HG03469 (cell line): ENCODE data around the gene CABP7.
"Not testable (repeated sequence)": the region's sequence is repeated elsewhere in the genome, so short reads cannot be mapped to it uniquely, and the experiment has no call there.

Source experiments
- ATAC-seq: cut with Tn5 transposase; IDR thresholded peaks from one replicate; pipeline ENCODE4 v1.9.1; 2021; ENCODE audit warnings: mild to moderate bottlenecking, moderate library complexity, moderate number of reproducible peaks; ENCODE audit not compliant: unreplicated experiment

CABP7 gene

DNA sequence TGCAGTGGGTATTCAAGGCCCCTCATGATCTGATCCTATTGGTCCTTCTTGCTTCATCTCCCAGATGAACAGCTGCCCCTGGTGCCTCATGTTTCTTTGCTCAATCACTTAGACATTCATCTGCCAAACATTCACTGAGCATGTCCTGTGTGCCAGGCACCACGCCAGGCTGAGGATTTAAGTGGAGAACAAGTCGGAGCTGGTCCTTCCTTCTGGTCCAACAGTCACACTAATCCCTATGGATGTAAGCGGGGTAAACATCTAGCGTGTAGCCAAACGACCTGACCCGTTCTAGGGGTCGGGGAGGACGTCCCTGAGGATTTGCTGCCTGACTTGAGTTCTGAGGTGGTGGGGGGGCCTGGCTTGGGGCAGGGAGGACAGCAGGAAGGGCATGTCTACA lies 25.1 kb downstream of the CABP7 start:
- ATAC-seq: no peak

DNA sequence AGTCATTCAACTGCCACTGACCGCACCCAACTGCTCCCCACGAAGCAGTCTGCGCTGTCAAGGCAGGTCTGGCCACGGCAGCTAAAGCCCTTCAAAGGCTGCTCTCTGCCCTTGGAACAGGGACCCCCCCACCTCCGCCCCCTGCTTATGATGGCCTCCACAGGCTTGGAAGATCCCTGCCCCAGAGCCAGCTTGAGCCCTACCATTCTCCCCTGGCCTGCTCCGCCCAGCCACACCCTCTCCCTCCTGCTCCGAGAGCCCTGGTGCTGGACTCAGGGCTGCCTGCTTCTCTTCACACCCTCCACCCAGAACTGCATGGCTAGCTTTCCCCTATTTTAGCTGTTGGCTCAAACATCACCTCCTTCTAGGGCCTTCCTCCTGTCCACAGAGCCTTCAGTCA lies 28.0 kb downstream of the CABP7 start:
- no peak for ATAC-seq

DNA sequence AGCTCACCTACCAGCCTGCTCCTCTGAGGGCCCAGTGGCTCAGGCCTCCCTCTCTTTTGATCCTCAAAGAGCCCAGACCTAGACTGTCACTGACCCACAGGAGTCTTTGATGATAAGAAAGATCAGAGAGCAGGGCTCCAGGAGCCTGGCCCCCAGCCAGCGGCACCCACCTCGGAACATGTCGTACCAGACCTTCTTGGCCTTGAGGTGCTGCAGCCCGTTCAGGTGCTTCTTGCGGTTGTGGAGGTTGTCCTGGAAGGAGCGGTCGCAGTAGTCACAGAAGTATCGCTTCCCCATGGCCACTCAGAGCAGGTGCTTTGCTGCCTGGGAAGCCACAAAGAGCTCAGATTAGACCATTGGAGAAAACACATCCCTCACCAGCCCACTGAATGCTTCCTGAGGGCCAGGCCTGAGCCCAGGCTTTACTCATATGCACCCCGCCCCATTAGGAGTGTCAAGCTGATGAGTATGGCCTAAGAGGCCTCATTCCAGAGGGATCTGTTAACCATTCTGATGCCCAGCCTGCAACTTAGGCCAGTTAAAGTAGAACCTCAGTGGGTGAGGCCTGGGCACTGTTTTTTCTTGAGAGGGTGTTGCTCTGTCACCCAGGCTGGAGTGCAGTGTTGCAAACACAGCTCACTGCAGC lies 28.6 kb downstream of the CABP7 start:
- no peak for ATAC-seq

DNA sequence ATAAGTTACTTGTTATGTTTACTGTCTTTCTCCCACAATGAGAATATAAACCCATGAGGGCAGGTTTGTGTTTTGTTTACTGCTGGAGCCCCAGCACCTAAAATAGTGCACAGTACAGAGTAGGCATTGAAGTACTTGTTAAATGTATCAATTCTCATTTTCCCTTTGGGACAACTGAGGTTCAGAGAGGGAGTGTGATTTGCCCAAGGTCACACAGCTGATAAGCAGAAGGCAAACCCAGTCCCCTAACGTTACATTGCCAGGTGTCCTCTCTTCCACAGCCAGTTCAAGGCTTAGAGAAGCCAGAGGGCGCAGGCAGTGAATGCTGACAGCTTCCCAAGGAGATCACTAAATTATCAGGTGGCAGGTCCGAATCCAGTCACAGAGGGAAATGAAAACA lies 30.2 kb downstream of the CABP7 start:
- ATAC-seq: no peak

DNA sequence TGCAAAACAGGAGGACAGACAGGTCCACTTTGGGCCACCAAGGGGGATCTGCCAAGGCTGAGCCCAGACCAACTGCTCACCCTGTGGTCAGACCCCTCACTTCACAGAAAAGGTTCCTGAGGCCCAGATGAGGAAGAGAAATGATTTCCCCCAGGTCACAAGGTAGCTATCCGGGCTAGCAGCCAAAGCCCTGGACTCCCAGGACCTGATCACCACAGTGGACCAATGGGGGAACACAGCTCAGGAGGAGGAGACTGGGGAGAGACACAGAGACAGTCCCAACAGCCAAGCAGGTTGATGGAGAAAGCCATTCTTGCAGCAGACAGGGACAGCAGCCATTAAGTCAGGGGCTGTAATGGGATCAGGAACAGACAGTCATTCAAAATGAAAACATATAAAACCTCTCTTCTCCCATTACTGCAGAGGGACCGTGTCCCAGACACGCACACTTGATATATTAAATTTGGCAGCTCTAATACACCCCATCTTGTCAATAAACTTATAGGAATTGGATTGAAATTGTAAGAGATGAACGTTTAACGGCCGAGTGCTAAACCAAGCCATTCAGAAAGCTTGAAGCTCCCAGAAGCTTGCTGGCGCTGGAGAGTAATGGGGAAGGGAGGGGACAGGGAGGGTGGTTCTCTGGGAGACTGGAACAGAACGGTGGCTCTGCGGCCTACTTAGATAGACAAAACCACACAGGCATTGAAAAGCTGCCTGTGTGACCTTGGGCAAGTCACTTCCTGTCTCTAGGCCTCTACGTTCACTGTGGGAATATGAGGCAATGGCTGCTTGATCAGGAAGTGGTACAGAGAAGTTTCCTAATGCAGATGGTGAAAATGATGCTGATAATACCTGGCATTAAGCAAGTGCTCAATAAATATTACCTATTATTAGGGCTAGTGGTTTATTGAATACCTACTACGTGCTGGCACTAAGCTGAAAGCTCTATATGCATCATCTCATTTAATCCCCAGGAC lies 31.0 kb downstream of the CABP7 start:
- ATAC-seq: no peak

DNA sequence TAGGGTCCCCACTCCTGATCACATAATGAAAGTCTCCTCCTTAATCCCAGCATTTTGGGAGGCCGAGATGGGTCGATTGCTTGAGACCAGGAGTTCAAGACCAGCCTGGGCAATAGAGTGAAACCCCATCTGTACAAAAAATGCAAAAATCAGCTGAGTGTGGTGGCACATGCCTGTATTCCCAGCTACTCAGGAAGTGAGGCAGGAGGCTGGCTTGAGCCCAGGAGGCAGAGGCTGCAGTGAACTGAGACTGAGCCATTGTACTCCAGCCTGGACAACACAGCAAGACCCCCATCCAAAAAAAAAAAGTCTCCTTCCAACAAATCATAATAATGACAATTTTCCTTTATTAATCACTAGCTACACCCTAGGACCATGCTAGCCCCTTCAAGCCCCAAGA lies 31.9 kb downstream of the CABP7 start:
- ATAC-seq: no peak

DNA sequence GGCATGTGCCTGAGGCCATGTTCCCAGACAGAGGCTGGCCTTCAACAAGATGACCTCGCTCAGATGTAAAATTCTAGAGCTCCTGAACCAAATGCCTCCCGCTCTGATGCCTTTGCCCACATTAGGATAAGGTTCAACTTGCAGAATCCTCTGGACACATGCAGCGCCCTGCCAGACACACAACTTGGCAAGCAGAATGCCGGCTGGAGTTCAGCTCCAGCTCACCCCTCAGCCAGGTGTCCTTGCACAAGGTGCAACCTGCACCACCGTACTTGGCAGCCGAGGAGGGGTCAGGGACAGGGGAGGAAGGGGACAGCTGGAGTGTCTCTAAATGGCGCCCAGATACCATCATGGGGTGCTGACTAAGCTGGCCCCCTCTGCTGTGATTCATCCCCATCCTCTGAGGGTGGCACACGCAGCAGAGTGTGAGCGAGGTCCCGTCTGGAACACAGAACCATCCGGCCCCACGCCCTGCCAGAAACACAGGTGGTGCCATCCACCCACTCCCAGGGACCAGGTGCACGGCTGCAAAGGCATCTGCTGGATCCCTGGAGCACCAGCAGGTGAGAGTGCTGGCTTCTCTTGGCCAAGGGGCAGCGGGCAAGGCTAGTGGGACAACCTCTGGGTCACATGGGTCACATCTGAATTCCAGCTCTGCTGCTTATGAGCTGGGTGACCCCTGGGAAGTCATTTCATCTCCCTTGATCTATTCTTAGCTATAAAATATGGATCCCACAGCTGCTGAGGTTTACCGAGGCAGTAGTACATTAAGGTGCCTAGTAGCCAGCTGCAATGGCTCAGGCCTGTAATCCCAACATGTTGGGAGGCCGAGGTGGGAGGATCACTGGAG lies 34.2 kb downstream of the CABP7 start:
- ATAC-seq: no peak

DNA sequence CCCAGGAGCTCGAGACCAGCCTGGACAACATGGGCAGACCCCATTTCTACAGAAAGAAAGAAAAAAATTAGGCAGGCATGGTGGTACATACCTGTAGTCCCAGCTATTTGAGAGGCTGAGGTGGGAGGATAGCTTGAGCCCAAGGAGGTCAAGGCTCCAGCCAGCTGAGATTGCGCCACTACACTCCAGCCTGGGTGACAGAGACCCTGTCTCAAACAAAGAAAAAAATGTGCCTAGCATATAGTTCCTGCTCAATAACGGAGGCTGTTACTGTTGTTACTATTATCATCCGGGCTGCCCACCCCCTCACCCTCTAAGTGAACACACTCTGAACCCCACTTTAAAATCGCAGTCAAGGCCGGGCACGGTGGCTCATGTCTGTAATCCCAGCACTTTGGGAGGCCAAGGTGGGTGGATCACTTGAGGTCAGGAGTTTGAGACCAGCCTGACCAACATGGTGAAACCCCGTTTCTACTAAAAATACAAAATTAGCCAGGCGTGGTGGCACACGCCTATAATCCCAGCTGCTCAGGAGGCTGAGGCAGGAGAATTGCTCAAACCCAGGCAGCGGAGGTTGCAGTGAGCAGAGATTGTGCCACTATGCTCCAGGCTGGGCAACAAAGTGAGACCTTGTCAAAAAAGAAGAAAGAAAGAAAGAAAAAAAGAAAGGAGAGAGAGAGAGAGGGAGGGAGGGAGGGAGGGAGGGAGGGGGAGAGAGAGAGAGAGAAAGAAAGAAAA lies 35.0 kb downstream of the CABP7 start:
- ATAC-seq: not testable (repeated sequence)

DNA sequence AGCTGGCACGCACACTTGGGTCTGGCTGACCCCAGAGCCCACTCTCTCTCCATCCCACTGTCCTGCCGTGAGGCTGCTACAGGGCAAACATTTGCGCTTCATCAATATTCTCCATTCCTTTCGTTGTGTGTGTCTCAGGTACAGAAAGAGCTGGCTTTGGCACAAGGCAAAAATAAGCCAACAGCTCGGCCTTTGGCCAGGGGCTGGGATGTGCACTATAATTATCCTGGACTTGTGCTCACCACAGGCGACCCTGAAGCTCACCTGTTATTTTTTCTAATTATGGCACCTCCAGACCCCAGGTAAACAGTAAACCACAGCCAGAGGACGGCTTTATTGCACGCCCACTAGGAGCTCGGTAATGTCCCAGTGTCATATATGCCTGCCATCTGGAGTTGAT lies 36.1 kb downstream of the CABP7 start:
- no peak for ATAC-seq

DNA sequence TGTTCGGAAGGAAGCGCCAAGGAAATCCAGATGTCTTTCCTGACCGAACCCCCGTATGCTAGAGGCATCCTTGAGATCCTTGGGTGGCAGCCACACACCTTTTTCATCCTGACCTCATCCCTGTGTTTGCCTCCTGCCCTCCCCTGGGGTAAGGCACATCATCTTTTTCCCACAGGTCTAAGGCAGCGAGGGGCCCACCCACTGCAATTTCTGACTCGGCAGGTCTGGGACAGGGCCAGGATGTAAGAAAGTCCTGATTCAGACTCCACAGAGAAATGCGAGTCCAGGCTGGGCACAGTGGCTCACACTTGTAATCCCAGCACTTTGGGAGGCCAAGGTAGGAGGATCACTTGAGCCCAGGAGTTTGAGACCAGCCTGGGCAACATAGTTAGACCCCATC lies 36.5 kb downstream of the CABP7 start:
- no peak for ATAC-seq

DNA sequence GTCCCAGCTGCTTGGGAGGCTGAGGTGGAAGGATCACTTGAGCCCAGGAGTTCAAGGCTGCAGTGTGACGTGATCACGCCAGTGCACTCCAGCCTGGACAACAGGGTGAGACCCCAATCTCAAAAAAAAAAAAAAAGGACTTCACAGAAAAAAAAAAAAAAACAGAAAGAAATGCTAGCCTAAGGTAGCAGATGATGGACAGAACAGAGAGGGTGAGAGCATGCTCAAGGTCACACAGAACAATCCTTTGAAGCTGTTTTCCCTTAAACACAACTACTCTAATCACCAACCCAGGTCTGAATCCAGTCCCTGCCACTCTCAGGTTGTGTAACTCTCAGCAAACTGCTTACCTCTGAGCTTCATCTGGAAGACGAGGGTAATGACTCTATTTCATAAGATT lies 37.3 kb downstream of the CABP7 start:
- no peak for ATAC-seq

DNA sequence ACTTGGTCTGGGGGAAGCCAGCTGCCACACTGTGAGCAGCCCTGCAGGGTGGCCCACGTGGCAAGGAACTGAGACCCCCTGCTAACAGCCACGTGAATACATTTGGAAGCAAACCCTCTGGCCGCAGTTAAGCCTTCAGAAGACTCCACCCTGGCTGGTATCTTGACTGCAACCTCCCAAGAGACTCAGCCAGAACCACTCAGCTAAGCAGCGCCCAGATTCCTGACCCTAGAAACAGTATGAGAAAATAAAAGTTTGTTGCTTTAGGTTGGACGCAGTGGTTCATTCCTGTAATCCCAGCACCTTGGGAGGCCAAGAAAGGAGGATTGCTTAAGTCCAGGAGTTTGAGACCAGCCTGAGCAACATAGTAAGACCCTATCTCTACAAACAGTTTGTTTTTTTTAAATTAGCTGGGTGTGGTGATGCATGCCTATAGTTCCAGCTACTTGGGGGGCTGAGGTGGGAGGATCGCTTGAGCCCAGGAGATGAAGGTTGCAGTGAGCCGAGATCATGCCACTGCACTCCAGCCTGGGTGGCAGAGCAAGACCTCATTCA lies 38.3 kb downstream of the CABP7 start:
- ATAC-seq: no peak

DNA sequence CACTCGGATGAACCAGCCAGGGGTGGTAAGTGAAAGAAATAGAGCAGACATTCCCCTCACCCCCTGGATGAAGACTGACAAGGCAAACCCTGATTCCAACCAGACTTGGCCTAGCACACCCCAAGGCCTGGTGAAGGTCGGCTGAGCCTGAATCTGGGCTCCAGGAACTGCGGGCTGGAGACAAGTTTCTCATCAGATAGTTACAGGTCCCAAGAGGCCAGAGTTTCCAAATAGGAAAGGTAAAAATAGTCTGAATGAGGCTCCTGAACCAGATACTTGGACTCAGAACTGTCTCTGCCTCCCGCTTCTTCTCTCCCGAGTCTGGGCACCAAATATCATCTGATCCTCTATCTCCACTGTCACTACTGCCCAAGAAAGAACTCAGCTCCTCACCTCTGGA lies 39.2 kb downstream of the CABP7 start:
- no peak for ATAC-seq

DNA sequence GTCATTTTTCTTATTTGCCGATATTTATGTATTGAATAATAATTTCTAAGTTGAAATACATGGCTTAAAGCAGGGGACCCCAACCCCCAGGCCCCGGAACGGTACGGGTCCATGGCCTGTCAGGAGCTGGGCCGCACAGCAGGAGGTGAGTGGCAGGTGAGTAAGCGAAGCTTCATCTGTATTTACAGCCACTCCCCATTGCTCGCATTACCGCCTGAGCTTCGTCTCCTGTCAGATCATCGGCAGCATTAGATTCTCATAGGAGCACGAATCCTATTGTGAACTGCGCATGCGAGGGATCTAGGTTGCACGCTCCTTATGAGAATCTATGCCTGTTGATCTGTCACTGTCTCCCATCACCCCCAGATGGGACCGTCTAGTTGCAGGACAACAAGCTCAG lies 42.5 kb downstream of the CABP7 start:
- ATAC-seq: no peak

DNA sequence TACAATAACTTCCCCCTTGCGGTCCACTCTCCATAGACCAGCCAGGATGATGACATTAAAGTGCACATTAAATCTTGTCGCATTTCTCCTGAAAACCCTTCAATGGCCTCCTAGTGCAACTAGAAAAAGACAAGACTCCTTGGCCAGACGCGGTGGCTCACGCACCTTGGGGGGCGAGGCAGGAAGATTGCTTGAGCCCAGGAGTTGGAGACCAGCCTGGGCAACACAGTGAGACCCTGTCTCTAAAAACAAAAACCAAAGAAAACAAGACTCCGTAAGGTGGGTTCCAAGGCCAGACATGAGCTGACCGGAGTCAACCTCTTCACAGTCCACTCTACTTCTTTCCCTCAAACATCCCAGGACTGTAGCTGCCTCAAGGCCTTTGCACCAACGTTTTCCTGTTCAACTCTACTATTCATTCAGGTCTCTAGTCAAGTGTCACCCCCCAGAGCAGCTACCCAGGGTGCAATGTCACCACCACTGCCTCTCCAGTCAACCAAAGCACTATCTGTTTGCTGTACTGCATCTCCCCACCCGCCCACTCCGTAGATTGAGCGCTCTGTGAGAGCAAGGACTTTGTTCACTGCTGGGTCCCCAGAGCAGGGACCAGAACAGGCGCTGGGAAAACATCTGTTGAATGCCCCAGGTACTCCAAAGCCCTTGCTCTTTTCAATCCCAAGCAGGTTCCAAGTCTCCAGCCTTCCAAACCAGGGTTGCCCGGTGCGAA lies 46.3 kb downstream of the CABP7 start:
- ATAC-seq: peak; percentile 16

DNA sequence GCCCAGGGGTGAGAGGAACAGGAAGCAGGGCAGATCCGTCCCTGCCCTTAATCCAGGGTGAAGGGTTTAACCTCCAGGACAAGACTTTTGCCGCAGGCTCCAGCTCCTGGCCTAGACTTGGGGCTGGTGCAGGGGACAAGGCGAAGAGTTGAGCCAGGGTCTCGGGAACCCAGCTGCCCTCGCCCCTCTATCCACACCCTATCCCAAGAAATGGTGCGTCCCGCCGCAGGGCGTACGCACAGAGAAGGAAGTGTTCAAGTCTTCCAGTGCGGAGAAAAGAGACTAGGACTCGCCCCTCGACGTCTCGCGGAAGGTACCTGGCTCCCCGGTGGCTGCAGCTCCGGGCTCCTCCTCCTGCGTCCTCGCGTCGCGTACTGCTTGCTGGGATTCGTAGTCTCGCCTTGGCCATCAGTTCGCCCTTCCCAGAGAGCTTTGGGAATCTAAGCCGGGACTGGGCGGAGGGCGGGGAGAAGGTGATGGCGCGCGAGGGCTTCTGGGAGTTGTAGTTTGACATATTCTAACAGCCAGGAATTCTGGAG lies 46.9 kb downstream of the CABP7 start, which contains the start of gene ZMAT5:
TSS of gene ZMAT5 (minus strand) at position 376 of the 539 bp plus-strand sequence. CDS start 18,463 bp downstream, outside the sequence.
- ATAC-seq: peak; percentile 57

DNA sequence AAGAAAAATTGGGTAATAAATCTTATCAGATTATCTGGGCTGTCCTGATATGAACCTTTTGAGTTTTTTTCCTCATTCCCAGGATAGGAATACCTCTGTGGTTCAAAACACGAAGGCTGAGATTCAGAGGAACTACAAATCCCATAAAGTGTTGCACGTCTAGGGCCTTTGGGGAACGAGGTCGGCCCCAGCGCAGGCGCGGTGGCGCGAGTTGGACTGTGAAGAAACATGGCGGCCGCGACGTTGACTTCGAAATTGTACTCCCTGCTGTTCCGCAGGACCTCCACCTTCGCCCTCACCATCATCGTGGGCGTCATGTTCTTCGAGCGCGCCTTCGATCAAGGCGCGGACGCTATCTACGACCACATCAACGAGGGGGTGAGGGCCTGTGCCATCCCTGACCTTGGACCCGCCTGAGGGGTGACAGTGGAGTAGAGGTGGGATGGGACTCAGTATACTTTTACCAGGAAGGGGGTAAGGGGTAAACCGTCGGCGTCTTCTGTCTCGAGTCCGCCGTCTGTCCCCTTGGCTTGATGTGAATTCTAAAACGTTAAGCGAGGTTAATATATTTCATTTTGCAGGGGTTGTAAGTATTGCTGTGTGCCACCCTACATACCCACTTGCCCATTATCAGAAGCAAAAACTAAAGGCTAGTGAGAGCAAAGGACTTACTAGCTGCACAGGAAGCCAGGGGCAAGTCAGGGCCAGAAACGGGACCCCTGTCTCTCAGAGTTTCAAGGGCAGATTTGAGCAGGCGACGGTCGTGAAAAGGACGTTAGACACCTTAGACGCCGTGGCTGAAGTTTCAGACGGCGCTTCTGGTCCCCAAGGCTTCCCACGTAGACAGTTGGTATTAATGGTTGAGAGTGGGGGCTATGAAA lies 47.6 kb downstream of the CABP7 start, which contains the start of gene UQCR10:
TSS of gene UQCR10 (plus strand) at position 199 of the 881 bp plus-strand sequence. CDS start at position 229, 30 bp downstream.
- peak; percentile 34 for ATAC-seq

DNA sequence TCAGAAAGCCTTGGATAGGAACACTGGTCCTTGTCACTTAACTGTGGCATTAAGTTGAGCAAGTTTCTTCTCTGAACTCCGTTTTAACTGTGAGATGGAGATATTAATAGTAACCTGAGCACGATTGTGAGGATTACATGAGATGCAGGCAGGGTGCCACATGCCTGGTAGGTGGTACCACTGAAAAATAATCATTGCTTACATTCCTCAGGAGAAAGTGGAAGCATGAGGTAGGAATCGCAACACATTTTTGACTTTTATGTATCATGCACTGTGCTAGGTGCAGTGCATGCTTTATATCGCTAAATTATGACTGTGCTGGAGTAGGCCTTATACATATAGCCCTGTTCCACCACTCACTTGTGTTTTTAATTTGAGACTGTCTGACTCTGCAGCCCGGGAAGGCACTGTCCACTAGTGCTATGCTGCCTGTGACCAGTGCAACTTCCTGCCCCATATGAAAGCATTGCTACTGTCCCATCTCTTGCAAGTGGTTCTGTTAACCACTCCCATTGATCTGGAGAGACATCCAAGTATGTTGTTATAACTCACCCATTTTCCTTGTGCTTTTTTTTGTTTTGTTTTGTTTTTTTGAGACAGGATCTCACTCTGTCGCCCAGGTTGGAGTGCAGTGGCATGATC lies 48.4 kb downstream of the CABP7 start:
- ATAC-seq: no peak
